ENCODE measurements around the gene MSRB3. TPM values are rescaled to one million over a fixed set of nuclear protein-coding genes. Genes with fewer than 3 reads are reported as not detected.

The MSRB3 gene
- total and polyA plus RNA-seq, 2 of the 8 experiments (the other 6 are each of a cell fraction or from before 2014, with no cell fraction given) = 0.32 to 1.2 TPM

- FAIRE-seq = no peak
- H3K79me2 ChIP-seq (ENCODE audit: control insufficient read depth in 1 of 2, insufficient read depth in 2 of 2, low read length in 2 of 2) = no peaks in the 10 kb centered on the region
- no peak overlapping the region for H2BK12ac ChIP-seq (ENCODE audit: low read depth, low read length)
- H3K4me3 ChIP-seq (ENCODE audit: extremely low read depth in 1 of 4, insufficient read depth in 2 of 4, low read depth in 3 of 4, low read length in 4 of 4) = no peak overlapping the region
- no peaks in the 10 kb centered on the region for H3K4me1 ChIP-seq (replicated peaks in 1 of 4; ENCODE audit: control insufficient read depth in 3 of 4, insufficient read depth in 4 of 4, low read length in 3 of 4)
- DNase-seq (ENCODE audit: low read depth in 1 of 2, low spot score in 2 of 2) = no peak
- no peaks in the 10 kb centered on the region for H3K27me3 ChIP-seq (replicated peaks in 1 of 4; ENCODE audit: control insufficient read depth in 3 of 4, extremely low read depth in 1 of 4, insufficient read depth in 3 of 4, low read length in 3 of 4)
- no peak overlapping the region for H3K23ac ChIP-seq (ENCODE audit: insufficient read length)
- no peak overlapping the region for H2BK20ac ChIP-seq (ENCODE audit: low read length)
- POLR2A ChIA-PET (ENCODE audit: partially characterized antibody) = no interaction called here
- H3K23me2 ChIP-seq (ENCODE audit: low read depth, low read length) = no peaks in the 10 kb centered on the region
- no peak overlapping the region for H3K27ac ChIP-seq (ENCODE audit: low read depth, low read length)
- no peak overlapping the region for H2AK5ac ChIP-seq (ENCODE audit: low read depth, low read length)
- CTCF ChIA-PET (ENCODE audit: partially characterized antibody) = no interaction called here
- no peaks in the 10 kb centered on the region for H4K20me1 ChIP-seq (replicated peaks in 1 of 2; ENCODE audit: control insufficient read depth in 1 of 2, insufficient read depth in 2 of 2, low read length in 2 of 2)
- no peak overlapping the region for H2BK15ac ChIP-seq (ENCODE audit: low read length)
- no peak overlapping the region for H2AFZ ChIP-seq (ENCODE audit: low read length)
- no peak overlapping the region for H4K5ac ChIP-seq (ENCODE audit: insufficient read length, low read depth, low read length)
- H3K4me2 ChIP-seq (ENCODE audit: insufficient read depth in 1 of 2, low read depth in 2 of 2, low read length in 2 of 2) = no peak overlapping the region
- no peak overlapping the region for H4K8ac ChIP-seq (ENCODE audit: extremely low read depth, insufficient read depth, low read length)
- H3K36me3 ChIP-seq (ENCODE audit: control insufficient read depth in 2 of 4, insufficient read depth in 4 of 4, low read length in 3 of 4) = no peaks in the 10 kb centered on the region
- no peaks in the 10 kb centered on the region for H3K79me1 ChIP-seq (ENCODE audit: low read depth, low read length)
- no peak overlapping the region for H3K9ac ChIP-seq (replicated peaks in 1 of 4; ENCODE audit: extremely low read depth in 1 of 4, low read depth in 3 of 4, low read length in 3 of 4)
- no peak overlapping the region for H3K56ac ChIP-seq (replicated peaks; ENCODE audit: insufficient read length, low read depth, low read length)
- H3K4ac ChIP-seq (replicated peaks; ENCODE audit: insufficient read length, low read depth, low read length) = no peak overlapping the region
- no peak overlapping the region for H3K18ac ChIP-seq (ENCODE audit: extremely low read depth, low read length)
- H2BK120ac ChIP-seq (replicated peaks; ENCODE audit: low read depth, low read length) = no peak overlapping the region
- no peak for TF ChIP-seq BCL11A (IDR thresholded peaks at IDR 0.05; ENCODE audit: low read depth in 2 of 2, low read length in 2 of 2)
- no peak for TF ChIP-seq CEBPB (IDR thresholded peaks at IDR 0.05; ENCODE audit: low read depth, low read length)
- no peak for TF ChIP-seq RXRA (IDR thresholded peaks at IDR 0.05; ENCODE audit: insufficient read depth, low read depth, low read length)
- no peak for TF ChIP-seq EZH2 (IDR thresholded peaks at IDR 0.05; ENCODE audit: low read depth, low read length, severe bottlenecking)
- TF ChIP-seq, protein P1, sequence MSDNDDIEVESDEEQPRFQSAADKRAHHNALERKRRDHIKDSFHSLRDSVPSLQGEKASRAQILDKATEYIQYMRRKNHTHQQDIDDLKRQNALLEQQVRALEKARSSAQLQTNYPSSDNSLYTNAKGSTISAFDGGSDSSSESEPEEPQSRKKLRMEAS (IDR thresholded peaks at IDR 0.05) = no peak
- no peak for TF ChIP-seq ASH2L (IDR thresholded peaks at IDR 0.05; ENCODE audit: low read length)
- no peak overlapping the region for H2BK5ac ChIP-seq (ENCODE audit: low read depth, low read length)
- no peak overlapping the region for H4K91ac ChIP-seq (replicated peaks; ENCODE audit: insufficient read length, low read length)
- no peaks in the 10 kb centered on the region; a peak in 2 of 4 replicates for H3K9me3 ChIP-seq (ENCODE audit: insufficient read depth in 2 of 2, low read depth in 1 of 2, low read length in 1 of 2)
- H3K14ac ChIP-seq (ENCODE audit: insufficient read length) = no peak overlapping the region
Measured at GRCh38 chr12:65477721-65478120, 199.2 kb downstream of the MSRB3 start.
